Kidney (tissue), 14 donors: ENCODE results near the gene FGD3. TPM values are rescaled to one million over a fixed set of nuclear protein-coding genes. Genes with fewer than 3 reads are reported as not detected.

Experiments
- DNase-seq, 5 donors: peaks; one replicate each; pipeline ENCODE4 v3.0.0-alpha.2; 2013 to 2020
- FAIRE-seq: peaks from 2 replicates; lab custom pipeline; 2012; peaks lifted over from hg19 to GRCh38; lab: Jason Lieb, UNC
- H3K27ac ChIP-seq, 2 donors: one replicate each; pipeline ENCODE4 v1.7.0; 2013; ENCODE audit warnings: low read depth in 2 of 2, low read length in 2 of 2, inconsistent platforms in 1 of 2
- H3K27me3 ChIP-seq: one replicate; pipeline ENCODE4 v1.7.1; 2013; ENCODE audit warnings: low read length, inconsistent platforms; ENCODE audit not compliant: control insufficient read depth, insufficient read depth
- H3K36me3 ChIP-seq, 3 donors: one replicate each; pipeline versions ENCODE4 v1.7.0 to v1.7.1; 2013; ENCODE audit warnings: low read length in 3 of 3, control low read depth in 1 of 3, inconsistent platforms in 1 of 3; ENCODE audit not compliant: insufficient read depth in 3 of 3, control insufficient read depth in 2 of 3
- H3K4me1 ChIP-seq, 3 donors: one replicate each; pipeline versions ENCODE4 v1.7.0 to v1.7.1; 2013; ENCODE audit warnings: low read length in 3 of 3, inconsistent platforms in 1 of 3, low read depth in 1 of 3; ENCODE audit not compliant: control insufficient read depth in 2 of 3, insufficient read depth in 2 of 3
- H3K4me3 ChIP-seq, 3 donors: one replicate each; pipeline versions ENCODE4 v1.7.0 to v1.8.1; 2013; ENCODE audit warnings: low read length in 3 of 3, control low read depth in 1 of 3, inconsistent platforms in 1 of 3
- H3K9ac ChIP-seq, 3 donors: one replicate each; pipeline versions ENCODE4 v1.7.0 to v1.7.1; 2013; ENCODE audit warnings: low read length in 3 of 3, control low read depth in 1 of 3, inconsistent platforms in 1 of 3
- H3K9me3 ChIP-seq, 3 donors: one replicate each; pipeline versions ENCODE4 v1.7.0 to v1.7.1; 2013; ENCODE audit warnings: low read length in 3 of 3, control low read depth in 1 of 3, inconsistent platforms in 1 of 3; ENCODE audit not compliant: control insufficient read depth in 2 of 3, insufficient read depth in 1 of 3
- CTCF ChIP-seq: IDR thresholded peaks from 3 replicates; pipeline ENCODE4 v1.5.1; 2012; ENCODE audit warnings: mild to moderate bottlenecking, moderate library complexity, borderline replicate concordance; ENCODE audit not compliant: insufficient read depth; ENCODE audit errors: extremely low read depth
- intact Hi-C: fragments of 100-400 bp; cut with DNase I; formaldehyde crosslinking; loops from one replicate; pipeline ENCODE4 v1.11.1; 2022
- polyA plus RNA-seq: library from polyadenylated mRNA; stranded (reverse); fragments of 350-450 nt; fragmentation: Illumina TruSeq; extraction: RNeasy Lipid Tissue Mini Kit (QIAGEN cat#74804); gene quantifications from one replicate; pipeline ENCODE4 v1.2.3, GENCODE V29; 2014; ENCODE audit warnings: low read depth, low replicate concordance; ENCODE audit not compliant: insufficient read depth
- total RNA-seq: library from RNA; stranded (reverse); fragmentation: NEBNext Ultra II Directional; extraction: Animal tissue kit (Norgen Biotek cat#: 25700); gene quantifications from one replicate; pipeline ENCODE4 v1.2.1, GENCODE V29; 2021
- donor health status: control.
- donor health status: control.
- donor health status: control.
- donor health status: control.
- donor health status: control.
- donor health status: DM: yes; HTN: yes; CAD: no.
- donor health status: Normal renal cell carcinoma (clear cell type).

The FGD3 gene
- total and polyA plus RNA-seq, 2 donors from 2014 or later: 7.4 to 12.1 TPM

GRCh38 chr9:93050231-93050630 is 102.9 kb downstream of the FGD3 start:
- Histone ChIP-seq H3K9me3 (no peaks in the 10 kb centered on the region), H3K4me1 (peaks cover 0 to 11% (median 8%) of the 10 kb centered on the region in 3 donors), H3K36me3 (no peaks in the 10 kb centered on the region), H3K27ac (no peak overlapping the region), H3K27me3 (no peaks in the 10 kb centered on the region), H3K9ac (peak overlapping the region in 1 of 3 donors; percentile 26), H3K4me3 (no peak overlapping the region)
- intact Hi-C loops: no loop called here
- FAIRE-seq (no peak), DNase-seq (no peak)
- no peak for TF ChIP-seq CTCF

- no peaks in the 10 kb centered on the region for H3K36me3 ChIP-seq
- H3K4me1 ChIP-seq: peaks cover 0 to 11% (median 8%) of the 10 kb centered on the region in 3 donors
- intact Hi-C loops: no loop called here
- no peak overlapping the region for H3K27ac ChIP-seq
- H3K9ac ChIP-seq: no peak overlapping the region
- FAIRE-seq (no peak), DNase-seq (peak in 3 of 5 donors; percentile 40 to 80 (median 62))
- TF ChIP-seq CTCF: no peak
- H3K9me3 ChIP-seq: no peaks in the 10 kb centered on the region
- H3K4me3 ChIP-seq: no peak overlapping the region
- no peaks in the 10 kb centered on the region for H3K27me3 ChIP-seq
Observed at GRCh38 chr9:93051680-93052089, 104.4 kb downstream of the FGD3 start.

GRCh38 chr9:93052791-93053540 is 105.6 kb downstream of the FGD3 start:
- intact Hi-C loops: no loop called here
- H3K36me3 ChIP-seq: no peaks in the 10 kb centered on the region
- TF ChIP-seq CTCF: no peak
- no peaks in the 10 kb centered on the region for H3K27me3 ChIP-seq
- H3K4me3 ChIP-seq: no peak overlapping the region
- no peak overlapping the region for H3K9ac ChIP-seq
- FAIRE-seq (no peak), DNase-seq (peak in 4 of 5 donors; percentile 49 to 71 (median 62))
- no peaks in the 10 kb centered on the region for H3K9me3 ChIP-seq
- H3K27ac ChIP-seq: no peak overlapping the region
- peaks cover 0 to 11% (median 8%) of the 10 kb centered on the region in 3 donors for H3K4me1 ChIP-seq
